GM12874 (cell line): ENCODE results near the gene RFX3.

Experiments used
- TF ChIP-seq, protein P1 (sequence below): IDR thresholded peaks from 2 replicates; pipeline ENCODE4 v1.5.1; 2011; ENCODE audit warnings: low read depth, mild to moderate bottlenecking, control low read depth, low read length, moderate library complexity; ENCODE audit not compliant: insufficient read depth

RFX3 gene

DNA sequence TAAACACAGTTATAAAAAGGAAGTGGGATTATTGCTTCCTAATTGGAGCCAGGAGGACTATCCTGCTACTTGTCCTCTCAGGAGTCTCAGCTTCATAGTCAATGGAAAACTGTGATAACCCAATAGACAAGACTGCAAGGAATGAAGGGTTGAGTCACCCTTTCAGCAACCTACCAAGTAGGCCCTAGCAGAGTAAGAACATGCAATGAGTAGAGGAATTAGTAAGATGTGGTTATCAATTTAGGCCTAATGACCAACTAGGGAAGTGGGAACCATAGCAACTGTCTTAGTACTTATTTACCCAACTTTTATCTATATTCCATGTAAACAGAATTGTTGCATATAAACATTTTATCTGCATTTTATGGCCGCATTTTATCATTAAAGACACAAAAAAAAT is 310.1 kb downstream of the RFX3 start:
- TF ChIP-seq, protein P1, sequence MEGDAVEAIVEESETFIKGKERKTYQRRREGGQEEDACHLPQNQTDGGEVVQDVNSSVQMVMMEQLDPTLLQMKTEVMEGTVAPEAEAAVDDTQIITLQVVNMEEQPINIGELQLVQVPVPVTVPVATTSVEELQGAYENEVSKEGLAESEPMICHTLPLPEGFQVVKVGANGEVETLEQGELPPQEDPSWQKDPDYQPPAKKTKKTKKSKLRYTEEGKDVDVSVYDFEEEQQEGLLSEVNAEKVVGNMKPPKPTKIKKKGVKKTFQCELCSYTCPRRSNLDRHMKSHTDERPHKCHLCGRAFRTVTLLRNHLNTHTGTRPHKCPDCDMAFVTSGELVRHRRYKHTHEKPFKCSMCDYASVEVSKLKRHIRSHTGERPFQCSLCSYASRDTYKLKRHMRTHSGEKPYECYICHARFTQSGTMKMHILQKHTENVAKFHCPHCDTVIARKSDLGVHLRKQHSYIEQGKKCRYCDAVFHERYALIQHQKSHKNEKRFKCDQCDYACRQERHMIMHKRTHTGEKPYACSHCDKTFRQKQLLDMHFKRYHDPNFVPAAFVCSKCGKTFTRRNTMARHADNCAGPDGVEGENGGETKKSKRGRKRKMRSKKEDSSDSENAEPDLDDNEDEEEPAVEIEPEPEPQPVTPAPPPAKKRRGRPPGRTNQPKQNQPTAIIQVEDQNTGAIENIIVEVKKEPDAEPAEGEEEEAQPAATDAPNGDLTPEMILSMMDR, result no peak

DNA sequence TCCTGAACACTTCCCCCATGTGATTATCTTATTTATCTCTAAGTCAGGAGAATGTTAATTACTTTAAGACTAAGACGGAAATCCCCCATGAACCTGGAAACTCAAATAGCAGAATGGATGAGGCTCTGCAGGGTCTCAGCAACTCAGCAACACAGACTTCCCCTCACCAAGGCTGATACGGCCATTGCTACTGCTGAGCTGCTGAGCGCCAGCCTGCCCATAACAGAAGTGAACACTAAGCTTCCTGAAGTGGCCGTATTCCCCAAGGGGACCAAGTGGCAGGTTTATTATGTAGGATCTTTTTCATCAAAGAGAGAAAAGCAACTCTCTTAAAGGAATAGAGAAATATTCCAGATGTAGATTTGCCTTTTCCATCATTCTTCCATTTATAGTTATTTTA is 311.1 kb downstream of the RFX3 start:
- TF ChIP-seq, protein P1, result no peak

DNA sequence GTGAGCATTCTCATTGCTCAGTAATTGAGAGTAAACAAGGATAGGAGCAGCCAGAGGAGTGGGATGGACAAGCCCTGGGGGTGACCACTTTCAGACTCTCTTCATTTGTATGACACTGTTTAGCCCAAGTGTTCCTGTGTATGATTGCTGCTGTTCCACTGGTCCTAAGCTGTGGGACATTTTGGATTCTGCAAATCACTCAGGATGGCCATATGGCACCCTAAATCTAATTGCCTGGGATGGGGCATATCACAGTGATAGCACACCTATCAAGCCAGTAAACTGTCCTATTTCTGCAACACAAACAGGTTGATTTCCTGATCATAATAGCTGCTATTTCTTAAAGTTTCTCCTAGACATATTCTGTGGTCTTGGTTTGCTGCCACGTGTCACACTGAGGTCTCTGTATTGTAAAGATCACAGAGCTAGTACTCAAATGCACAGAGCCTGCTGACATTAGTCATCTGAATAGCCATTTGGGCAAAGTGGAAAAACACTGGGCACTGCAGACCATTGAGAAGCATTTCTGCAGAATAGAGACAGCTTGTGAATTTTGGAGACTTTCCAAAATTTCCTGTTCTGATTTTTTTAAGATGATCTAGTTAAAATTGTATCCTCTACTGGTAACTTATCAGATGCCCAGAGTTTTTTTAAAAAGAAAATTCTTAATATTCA is 320.2 kb downstream of the RFX3 start:
- TF ChIP-seq, protein P1, result no peak

DNA sequence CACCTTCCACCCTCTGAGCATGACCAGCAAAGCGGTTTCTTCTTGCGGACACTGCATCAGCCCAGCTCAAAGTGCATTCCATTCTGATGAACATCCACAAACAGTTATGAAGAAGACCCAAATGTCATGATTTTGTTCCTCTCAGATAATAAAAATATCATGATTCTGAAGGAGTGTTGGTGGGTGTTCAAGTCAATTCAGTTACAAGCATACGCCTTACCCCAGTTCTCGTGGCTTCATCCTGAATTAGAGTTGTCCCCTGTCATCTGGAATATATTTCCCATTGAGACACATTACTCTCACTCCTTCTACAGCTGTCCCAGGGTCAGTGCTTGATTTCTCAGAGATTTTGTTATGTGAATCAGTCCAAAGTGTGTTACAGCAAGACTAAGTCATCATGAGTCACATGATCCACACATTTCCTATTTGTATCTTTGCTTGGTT is 325.4 kb downstream of the RFX3 start:
- TF ChIP-seq, protein P1, result no peak

DNA sequence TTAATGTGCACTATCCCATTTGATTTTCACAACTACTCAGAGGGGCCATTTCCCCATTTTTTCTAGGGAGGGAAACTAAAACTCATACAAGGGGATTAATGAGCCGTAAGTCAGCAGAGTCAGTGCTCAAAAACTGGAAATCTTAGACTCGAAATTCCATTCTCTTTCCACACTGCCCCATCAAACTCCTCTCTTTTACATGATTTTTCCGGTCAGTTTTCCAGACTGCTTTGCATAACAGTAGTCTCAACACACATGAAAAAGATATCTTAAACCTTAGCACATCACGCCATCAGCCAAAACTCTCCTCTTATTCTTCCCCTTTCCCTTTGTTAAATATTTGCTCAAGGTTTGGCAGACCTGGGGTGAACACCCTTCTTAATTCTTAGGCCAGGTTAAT is 332.0 kb downstream of the RFX3 start:
- TF ChIP-seq, protein P1, result no peak

DNA sequence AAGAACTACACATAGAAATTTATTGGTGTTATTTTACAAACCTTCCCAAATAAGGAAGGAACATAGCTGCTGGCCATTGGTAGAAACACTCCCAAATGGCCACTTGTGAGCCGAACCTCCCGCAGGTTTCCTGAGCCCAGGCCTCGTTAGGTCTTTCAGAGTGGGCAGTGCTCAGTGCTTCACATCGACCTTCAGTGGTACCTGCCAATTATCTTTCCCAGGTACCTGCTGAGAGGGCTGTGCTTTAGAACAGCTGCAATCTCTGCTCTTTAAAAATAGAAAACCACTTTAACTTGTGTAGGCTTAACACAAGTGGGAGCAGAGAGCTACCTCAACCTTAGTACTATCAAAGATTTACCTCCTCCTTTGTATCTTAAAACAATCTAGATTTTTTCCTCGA is 334.1 kb downstream of the RFX3 start:
- TF ChIP-seq, protein P1, result no peak

DNA sequence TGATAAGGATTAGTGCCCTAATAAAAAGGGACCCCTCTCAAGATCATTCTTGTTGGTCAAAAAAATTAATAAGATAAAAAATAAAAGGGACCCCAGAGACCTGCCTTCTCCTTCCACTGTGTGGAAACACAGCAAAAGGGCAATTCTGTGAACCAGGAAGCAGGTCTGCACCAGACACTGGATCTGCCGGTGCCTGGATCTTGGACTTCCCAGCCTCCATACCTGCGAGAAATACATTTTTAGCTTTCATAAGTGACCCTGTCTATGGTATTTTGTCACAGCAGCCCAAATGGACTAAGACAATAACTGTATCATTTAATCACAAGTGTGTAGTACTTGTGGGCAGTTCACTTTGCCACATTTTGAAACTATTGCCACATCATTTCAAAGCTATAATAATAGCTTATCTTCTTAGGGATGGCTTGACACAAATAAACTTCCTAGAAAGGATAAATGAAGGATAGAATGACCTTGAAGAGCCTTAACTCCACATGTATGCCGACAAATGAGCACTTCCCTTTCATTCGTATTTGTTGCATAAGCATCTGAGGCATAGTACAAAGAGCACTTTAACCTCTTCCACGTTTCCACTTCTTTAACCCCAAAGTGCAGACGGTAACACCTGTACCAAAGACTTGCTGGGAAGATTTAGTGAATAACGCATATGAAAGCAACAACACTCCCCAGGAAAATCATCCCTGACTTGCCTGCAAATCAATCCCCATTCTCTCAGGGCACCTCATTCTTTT is 336.5 kb downstream of the RFX3 start:
- TF ChIP-seq, protein P1, result no peak
